ENCODE measurements around the gene EXOSC10.
A peak's percentile ranks its signal among the peaks of the same experiment; 100 is the strongest.

Gene EXOSC10

DNA sequence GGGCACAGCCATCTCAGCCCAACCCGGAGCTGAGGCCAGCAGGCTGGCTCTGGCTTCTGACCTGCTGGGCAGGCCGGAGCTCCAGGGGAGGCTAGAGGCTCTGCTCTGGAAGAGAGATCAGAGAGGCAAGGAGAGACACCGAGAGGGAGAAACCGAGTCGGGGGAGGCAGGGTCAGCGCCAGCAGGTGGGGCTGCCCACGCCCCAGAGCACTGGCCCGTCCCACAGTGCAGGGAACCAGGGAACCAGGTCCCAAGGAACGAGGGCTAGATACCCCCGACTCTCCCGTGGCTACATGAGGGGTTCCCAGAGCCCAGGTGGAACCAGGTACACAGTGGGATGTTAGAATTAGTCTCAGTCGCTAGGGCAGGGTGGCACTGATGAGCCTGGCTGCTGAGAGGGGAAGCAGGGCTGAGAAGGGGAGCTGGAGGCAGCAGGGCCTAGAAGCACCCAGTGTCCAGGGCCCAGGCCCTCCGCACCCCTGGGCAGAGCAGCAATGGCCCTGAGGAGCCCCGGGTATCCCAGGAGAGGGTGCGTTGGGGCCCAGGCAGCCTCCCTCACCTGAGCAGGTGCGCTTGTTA is 54.7 kb downstream of the EXOSC10 start:
- H2BK5ac ChIP-seq (ENCODE audit: low read length), result no peak overlapping the region
- no peak overlapping the region for H3K27ac ChIP-seq (replicated peaks; ENCODE audit: low read length)
- no peak overlapping the region for H3K4me2 ChIP-seq (ENCODE audit: insufficient read depth, low read length, poor library complexity, severe bottlenecking)
- peak overlapping the region; percentile 76 for H3K18ac ChIP-seq (ENCODE audit: low read length)
- no peak overlapping the region for H3K9ac ChIP-seq (ENCODE audit: low read depth, low read length, poor library complexity)
- H3K36me3 ChIP-seq (replicated peaks in 1 of 2; ENCODE audit: control insufficient read depth in 2 of 2, insufficient read depth in 2 of 2, low read length in 2 of 2), result no peaks in the 10 kb centered on the region
- no peak overlapping the region for H3K4ac ChIP-seq (ENCODE audit: low read length)
- H2BK120ac ChIP-seq (ENCODE audit: low read depth, low read length), result no peak overlapping the region
- H2BK15ac ChIP-seq (ENCODE audit: low read length), result peak overlapping the region; percentile 71
- H3K23ac ChIP-seq (ENCODE audit: low read depth, low read length, poor library complexity), result no peak overlapping the region
- peak overlapping the region; percentile 82 for H4K8ac ChIP-seq (ENCODE audit: low read depth, low read length)
- H3K4me3 ChIP-seq (ENCODE audit: low read length in 2 of 2), result no peak overlapping the region
- no CpG with 5 or more reads among the region's 16 CpGs for WGBS, 2 donors (ENCODE audit: extremely low coverage in 2 of 2, insufficient read length in 2 of 2, insufficient replicate concordance in 1 of 2)
- peak overlapping the region; percentile 77 for H2AFZ ChIP-seq (ENCODE audit: low read length)
- H3K9me3 ChIP-seq (replicated peaks in 1 of 2; ENCODE audit: control insufficient read depth in 2 of 2, insufficient read depth in 1 of 2, low read depth in 1 of 2, low read length in 2 of 2), result no peaks in the 10 kb centered on the region
- peak overlapping the region; percentile 41 for H2BK12ac ChIP-seq (ENCODE audit: low read length)
- H3K27me3 ChIP-seq (ENCODE audit: control insufficient read depth in 3 of 3, insufficient read depth in 3 of 3, low read depth in 1 of 3, low read length in 3 of 3), result peaks cover 0 to 5% (median 2%) of the 10 kb centered on the region in 3 experiments
- H2AK5ac ChIP-seq (ENCODE audit: low read depth, low read length), result peak overlapping the region; percentile 97
- DNase-seq (ENCODE audit: low spot score), result no peak
- H3K79me1 ChIP-seq (ENCODE audit: low read depth, low read length), result no peaks in the 10 kb centered on the region
- peaks cover 3 to 4% of the 10 kb centered on the region in 2 donors for H3K4me1 ChIP-seq (ENCODE audit: control insufficient read depth in 2 of 2, insufficient read depth in 1 of 2, low read depth in 1 of 2, low read length in 2 of 2)
- H4K91ac ChIP-seq (ENCODE audit: low read depth, low read length, poor library complexity), result no peak overlapping the region
- H3K14ac ChIP-seq (ENCODE audit: low read length), result peak overlapping the region; percentile 71

DNA sequence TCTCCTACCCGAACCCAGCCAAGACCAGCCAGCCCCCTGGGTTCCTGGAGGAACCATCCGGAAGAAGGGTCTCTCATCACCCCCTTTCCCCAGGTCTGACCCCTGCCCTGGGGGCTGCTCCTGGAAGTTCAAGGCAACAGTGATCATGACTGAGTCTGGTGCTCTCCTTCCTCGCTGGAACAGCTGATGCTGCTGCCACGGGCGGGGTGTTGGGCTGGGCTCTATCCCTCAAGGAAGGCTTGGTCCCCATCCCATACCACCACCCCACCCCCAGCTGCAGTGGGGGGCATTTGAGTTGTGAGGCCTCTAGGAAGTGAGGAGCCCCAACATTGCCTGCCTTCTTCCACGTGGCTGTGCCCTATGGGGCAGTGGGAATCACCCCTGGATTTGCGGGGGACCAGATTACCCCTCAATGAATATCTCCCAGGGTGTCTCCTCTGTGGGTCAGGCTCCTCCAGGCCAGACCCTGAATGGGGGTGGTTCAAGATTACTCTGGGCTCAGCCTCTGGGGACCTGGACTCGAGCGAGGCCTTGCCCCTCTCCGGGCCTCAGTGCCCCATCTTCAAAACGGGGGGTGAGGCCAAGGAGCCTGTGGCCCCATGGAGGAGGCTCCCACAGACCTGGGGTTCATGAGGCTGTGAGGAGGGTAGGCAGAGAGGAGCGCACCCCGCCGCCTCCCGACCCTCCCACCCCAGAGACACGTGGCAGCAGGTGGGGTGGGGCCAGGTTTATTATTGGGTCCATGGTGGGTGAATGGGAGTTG is 55.4 kb downstream of the EXOSC10 start:
- peaks cover 0 to 5% (median 2%) of the 10 kb centered on the region in 3 experiments for H3K27me3 ChIP-seq (ENCODE audit: control insufficient read depth in 3 of 3, insufficient read depth in 3 of 3, low read depth in 1 of 3, low read length in 3 of 3)
- H3K23ac ChIP-seq (ENCODE audit: low read depth, low read length, poor library complexity), result no peak overlapping the region
- no peak overlapping the region for H2BK12ac ChIP-seq (ENCODE audit: low read length)
- no peak overlapping the region for H2BK120ac ChIP-seq (ENCODE audit: low read depth, low read length)
- H3K9me3 ChIP-seq (replicated peaks in 1 of 2; ENCODE audit: control insufficient read depth in 2 of 2, insufficient read depth in 1 of 2, low read depth in 1 of 2, low read length in 2 of 2), result no peaks in the 10 kb centered on the region
- H3K4ac ChIP-seq (ENCODE audit: low read length), result no peak overlapping the region
- no CpG with 5 or more reads among the region's 16 CpGs for WGBS, 2 donors (ENCODE audit: extremely low coverage in 2 of 2, insufficient read length in 2 of 2, insufficient replicate concordance in 1 of 2)
- no peak overlapping the region for H3K14ac ChIP-seq (ENCODE audit: low read length)
- H3K4me2 ChIP-seq (ENCODE audit: insufficient read depth, low read length, poor library complexity, severe bottlenecking), result no peak overlapping the region
- no peaks in the 10 kb centered on the region for H3K36me3 ChIP-seq (replicated peaks in 1 of 2; ENCODE audit: control insufficient read depth in 2 of 2, insufficient read depth in 2 of 2, low read length in 2 of 2)
- H3K4me1 ChIP-seq (ENCODE audit: control insufficient read depth in 2 of 2, insufficient read depth in 1 of 2, low read depth in 1 of 2, low read length in 2 of 2), result peaks cover 3 to 4% of the 10 kb centered on the region in 2 donors
- peak overlapping the region; percentile 71 for H2BK15ac ChIP-seq (ENCODE audit: low read length)
- H4K91ac ChIP-seq (ENCODE audit: low read depth, low read length, poor library complexity), result no peak overlapping the region
- no peak overlapping the region for H2BK5ac ChIP-seq (ENCODE audit: low read length)
- H3K27ac ChIP-seq (replicated peaks; ENCODE audit: low read length), result no peak overlapping the region
- no peak for DNase-seq (ENCODE audit: low spot score)
- H4K8ac ChIP-seq (ENCODE audit: low read depth, low read length), result peak overlapping the region; percentile 82
- H2AK5ac ChIP-seq (ENCODE audit: low read depth, low read length), result peak overlapping the region; percentile 90
- no peak overlapping the region for H3K4me3 ChIP-seq (ENCODE audit: low read length in 2 of 2)
- no peak overlapping the region for H3K9ac ChIP-seq (ENCODE audit: low read depth, low read length, poor library complexity)
- no peaks in the 10 kb centered on the region for H3K79me1 ChIP-seq (ENCODE audit: low read depth, low read length)
- peak overlapping the region; percentile 76 for H3K18ac ChIP-seq (ENCODE audit: low read length)
- no peak overlapping the region for H2AFZ ChIP-seq (ENCODE audit: low read length)

DNA sequence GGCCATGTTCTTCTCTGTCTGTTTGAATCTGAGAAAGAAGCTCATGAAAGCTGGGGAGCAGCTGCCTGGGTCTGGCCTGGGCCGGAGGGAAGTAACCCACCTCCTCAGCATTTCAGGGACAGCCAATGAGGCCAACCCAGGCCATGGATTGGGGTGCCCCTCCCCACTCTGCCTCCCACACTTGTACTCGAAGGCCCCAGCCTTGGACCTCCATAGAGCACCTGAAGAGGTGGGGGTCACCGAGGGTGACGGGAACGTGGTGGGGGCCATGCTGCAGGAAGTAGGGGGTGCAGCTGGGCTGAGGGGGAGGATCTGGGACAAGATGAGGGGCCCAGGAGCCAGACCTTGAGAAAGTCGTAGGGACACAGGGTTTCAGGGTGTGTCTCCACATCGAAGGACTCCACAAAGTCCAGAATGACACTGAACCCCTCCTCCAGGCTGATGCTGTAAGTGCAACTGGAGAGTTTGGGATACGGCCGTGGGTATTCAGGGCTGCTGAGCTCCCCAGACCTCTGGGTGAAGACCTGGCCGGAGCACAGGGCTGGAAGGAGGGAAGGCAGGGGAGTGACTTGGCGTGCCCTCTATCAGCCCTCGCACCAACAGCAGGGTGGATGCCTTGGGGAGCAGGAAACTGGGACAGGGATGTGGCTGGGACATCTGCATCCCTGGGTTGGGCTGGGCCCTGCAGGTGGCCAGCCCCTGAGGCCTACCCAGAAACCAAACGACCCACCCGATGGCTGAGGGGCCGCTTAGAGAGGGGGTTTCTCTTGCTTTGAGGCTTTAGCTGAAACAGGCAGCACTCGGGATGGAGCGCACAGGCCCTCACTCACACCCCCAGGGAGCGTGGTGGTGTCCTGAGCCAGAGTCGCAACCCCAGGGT is 56.4 kb downstream of the EXOSC10 start:
- Histone ChIP-seq H3K9ac (ENCODE audit: low read depth, low read length, poor library complexity) (no peak overlapping the region), H2BK120ac (ENCODE audit: low read depth, low read length) (no peak overlapping the region)

More for the DNA sequence above, 56.4 kb downstream of the EXOSC10 start:
- no peak overlapping the region for H3K18ac ChIP-seq (ENCODE audit: low read length)
- peaks cover 3 to 4% of the 10 kb centered on the region in 2 donors for H3K4me1 ChIP-seq (ENCODE audit: control insufficient read depth in 2 of 2, insufficient read depth in 1 of 2, low read depth in 1 of 2, low read length in 2 of 2)
- no peak overlapping the region for H4K91ac ChIP-seq (ENCODE audit: low read depth, low read length, poor library complexity)
- no CpG with 5 or more reads among the region's 19 CpGs for WGBS, 2 donors (ENCODE audit: extremely low coverage in 2 of 2, insufficient read length in 2 of 2, insufficient replicate concordance in 1 of 2)
- peak overlapping the region; percentile 52 for H3K23ac ChIP-seq (ENCODE audit: low read depth, low read length, poor library complexity)
- H4K8ac ChIP-seq (ENCODE audit: low read depth, low read length), result no peak overlapping the region
- H2BK5ac ChIP-seq (ENCODE audit: low read length), result no peak overlapping the region
- H3K36me3 ChIP-seq (replicated peaks in 1 of 2; ENCODE audit: control insufficient read depth in 2 of 2, insufficient read depth in 2 of 2, low read length in 2 of 2), result no peaks in the 10 kb centered on the region
- H3K79me1 ChIP-seq (ENCODE audit: low read depth, low read length), result no peaks in the 10 kb centered on the region
- H3K27ac ChIP-seq (replicated peaks; ENCODE audit: low read length), result no peak overlapping the region
- no peak overlapping the region for H3K4me2 ChIP-seq (ENCODE audit: insufficient read depth, low read length, poor library complexity, severe bottlenecking)
- H3K14ac ChIP-seq (ENCODE audit: low read length), result peak overlapping the region; percentile 17
- peak overlapping the region; percentile 42 for H2BK15ac ChIP-seq (ENCODE audit: low read length)
- H3K4ac ChIP-seq (ENCODE audit: low read length), result no peak overlapping the region
- H3K9me3 ChIP-seq (replicated peaks in 1 of 2; ENCODE audit: control insufficient read depth in 2 of 2, insufficient read depth in 1 of 2, low read depth in 1 of 2, low read length in 2 of 2), result no peaks in the 10 kb centered on the region
- H2AK5ac ChIP-seq (ENCODE audit: low read depth, low read length), result no peak overlapping the region
- no peak for DNase-seq (ENCODE audit: low spot score)
- no peak overlapping the region for H3K4me3 ChIP-seq (ENCODE audit: low read length in 2 of 2)
- peaks cover 0 to 5% (median 2%) of the 10 kb centered on the region in 3 experiments for H3K27me3 ChIP-seq (ENCODE audit: control insufficient read depth in 3 of 3, insufficient read depth in 3 of 3, low read depth in 1 of 3, low read length in 3 of 3)
- no peak overlapping the region for H2AFZ ChIP-seq (ENCODE audit: low read length)
- H2BK12ac ChIP-seq (ENCODE audit: low read length), result no peak overlapping the region
